GM12801 (cell line): ENCODE measurements around the gene TMX1.

Source experiments
- TF ChIP-seq, protein P1 (sequence below): IDR thresholded peaks from one replicate; pipeline ENCODE4 v1.5.1; 2011; ENCODE audit warnings: control low read depth; ENCODE audit not compliant: insufficient read length; ENCODE audit errors: extremely low read depth

TMX1 gene

GRCh38 chr14:51294951-51295525 lies 55.0 kb downstream of the TMX1 start:
- TF ChIP-seq, protein P1, sequence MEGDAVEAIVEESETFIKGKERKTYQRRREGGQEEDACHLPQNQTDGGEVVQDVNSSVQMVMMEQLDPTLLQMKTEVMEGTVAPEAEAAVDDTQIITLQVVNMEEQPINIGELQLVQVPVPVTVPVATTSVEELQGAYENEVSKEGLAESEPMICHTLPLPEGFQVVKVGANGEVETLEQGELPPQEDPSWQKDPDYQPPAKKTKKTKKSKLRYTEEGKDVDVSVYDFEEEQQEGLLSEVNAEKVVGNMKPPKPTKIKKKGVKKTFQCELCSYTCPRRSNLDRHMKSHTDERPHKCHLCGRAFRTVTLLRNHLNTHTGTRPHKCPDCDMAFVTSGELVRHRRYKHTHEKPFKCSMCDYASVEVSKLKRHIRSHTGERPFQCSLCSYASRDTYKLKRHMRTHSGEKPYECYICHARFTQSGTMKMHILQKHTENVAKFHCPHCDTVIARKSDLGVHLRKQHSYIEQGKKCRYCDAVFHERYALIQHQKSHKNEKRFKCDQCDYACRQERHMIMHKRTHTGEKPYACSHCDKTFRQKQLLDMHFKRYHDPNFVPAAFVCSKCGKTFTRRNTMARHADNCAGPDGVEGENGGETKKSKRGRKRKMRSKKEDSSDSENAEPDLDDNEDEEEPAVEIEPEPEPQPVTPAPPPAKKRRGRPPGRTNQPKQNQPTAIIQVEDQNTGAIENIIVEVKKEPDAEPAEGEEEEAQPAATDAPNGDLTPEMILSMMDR: no peak

DNA sequence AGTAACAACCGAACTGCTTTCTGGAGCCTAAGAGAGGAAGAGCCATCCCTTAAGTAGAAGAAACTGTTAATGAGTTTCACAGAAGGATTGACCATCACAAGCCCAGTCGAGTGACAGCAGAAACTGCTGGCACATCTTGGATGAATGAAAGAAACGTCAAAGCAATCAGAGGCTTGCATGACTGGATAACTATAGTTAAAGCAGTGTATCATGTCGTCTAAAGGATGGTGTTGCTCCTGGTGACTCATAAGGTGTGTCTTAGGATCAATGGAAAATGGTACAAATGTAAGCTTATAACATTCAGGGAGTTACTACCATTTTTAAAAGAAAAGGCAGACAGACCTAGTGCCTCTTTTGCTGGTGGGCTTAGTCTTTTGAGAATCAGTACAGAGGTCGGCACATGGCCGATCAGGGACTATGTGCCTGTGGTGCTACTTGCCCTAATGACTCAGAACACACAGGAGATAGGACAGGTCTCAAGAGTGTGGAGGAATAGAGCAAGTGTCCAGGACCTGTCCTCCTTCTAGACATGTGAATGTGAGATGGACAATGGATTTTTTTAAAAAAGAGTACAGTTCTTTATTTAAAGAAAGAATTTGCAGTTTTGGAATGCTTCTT lies 55.7 kb downstream of the TMX1 start:
- TF ChIP-seq, protein P1: no peak

GRCh38 chr14:51297066-51297465 lies 57.0 kb downstream of the TMX1 start:
- TF ChIP-seq, protein P1: no peak

GRCh38 chr14:51298895-51299294 lies 58.8 kb downstream of the TMX1 start:
- TF ChIP-seq, protein P1: no peak

GRCh38 chr14:51302295-51303030 lies 62.4 kb downstream of the TMX1 start:
- TF ChIP-seq, protein P1: no peak

DNA sequence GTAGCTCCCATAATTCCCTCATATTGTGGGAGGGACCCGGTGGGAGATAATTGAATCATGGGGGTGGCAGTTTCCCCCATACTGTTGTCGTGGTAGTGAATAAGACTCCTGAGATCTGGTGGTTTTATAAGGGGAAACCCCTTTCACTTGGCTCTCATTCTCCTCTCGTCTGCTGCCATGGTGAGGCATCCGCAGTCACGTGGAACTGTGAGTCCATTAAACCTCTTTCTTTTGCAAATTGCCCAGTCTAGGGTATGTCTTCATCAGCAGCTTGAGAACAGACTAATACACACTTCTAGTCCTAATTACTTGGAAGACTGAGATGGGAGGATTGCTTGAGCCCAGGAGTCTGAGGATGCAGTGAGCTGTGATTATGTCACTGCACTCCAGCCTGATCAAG lies 64.4 kb downstream of the TMX1 start:
- TF ChIP-seq, protein P1: no peak

GRCh38 chr14:51304941-51305340 lies 64.9 kb downstream of the TMX1 start:
- TF ChIP-seq, protein P1: no peak
